ENCODE data around the gene CACNG4. TPM values are rescaled to one million over a fixed set of nuclear protein-coding genes. Genes with fewer than 3 reads are reported as not detected.

Gene CACNG4
- total RNA-seq, 2 experiments from 2014 or later: not detected

DNA sequence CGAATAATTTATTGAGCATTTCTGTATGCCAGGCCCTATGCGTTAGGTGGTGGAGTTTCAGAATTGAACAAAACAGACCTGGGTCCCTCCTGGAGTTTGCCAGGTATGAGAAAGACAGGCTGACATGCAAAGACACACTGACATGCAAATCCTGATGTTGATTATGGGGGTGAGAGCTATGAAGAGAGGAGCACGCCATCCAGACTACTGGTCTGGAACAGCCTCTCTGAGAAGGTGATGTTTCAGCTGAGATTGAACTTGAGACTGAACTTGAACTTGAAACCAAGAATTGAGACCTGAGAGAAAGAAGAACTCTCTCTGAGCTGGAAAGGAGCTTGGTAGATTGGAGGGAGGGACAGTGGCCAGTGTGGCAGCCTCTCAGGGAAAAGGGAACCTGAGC lies 14.2 kb upstream of the CACNG4 start:
- Histone ChIP-seq H3K4me1 (ENCODE audit: insufficient read depth, low read length) (peaks cover 4% of the 10 kb centered on the region), H3K4me3 (ENCODE audit: low read length) (no peak overlapping the region), H3K9me3 (ENCODE audit: control insufficient read depth in 1 of 2, insufficient read depth in 1 of 2, low read length in 2 of 2) (peaks cover 0 to 7% of the 10 kb centered on the region in 2 experiments), H3K27ac (ENCODE audit: low read depth in 1 of 2, low read length in 2 of 2) (no peak overlapping the region), H3K36me3 (ENCODE audit: insufficient read depth, low read length) (no peaks in the 10 kb centered on the region), H3K27me3 (ENCODE audit: control insufficient read depth in 1 of 2, insufficient read depth in 2 of 2, low read length in 2 of 2) (peaks cover 8 to 14% of the 10 kb centered on the region in 2 experiments)
- intact Hi-C loops (cut with DNase I, micrococcal nuclease): no loop called here
- ChIA-PET POLR2A (no interaction called here), CTCF (no interaction called here)
- Mint-ChIP-seq H3K4me3 (no peak overlapping the region), H3K27ac (no peak overlapping the region), H3K9me3 (no peaks in the 10 kb centered on the region), H3K4me1 (ENCODE audit: low read depth) (peaks cover 8% of the 10 kb centered on the region), H3K27me3 (peaks cover 46% of the 10 kb centered on the region), H3K36me3 (ENCODE audit: low read depth) (no peaks in the 10 kb centered on the region)
- TF ChIP-seq, protein P1, sequence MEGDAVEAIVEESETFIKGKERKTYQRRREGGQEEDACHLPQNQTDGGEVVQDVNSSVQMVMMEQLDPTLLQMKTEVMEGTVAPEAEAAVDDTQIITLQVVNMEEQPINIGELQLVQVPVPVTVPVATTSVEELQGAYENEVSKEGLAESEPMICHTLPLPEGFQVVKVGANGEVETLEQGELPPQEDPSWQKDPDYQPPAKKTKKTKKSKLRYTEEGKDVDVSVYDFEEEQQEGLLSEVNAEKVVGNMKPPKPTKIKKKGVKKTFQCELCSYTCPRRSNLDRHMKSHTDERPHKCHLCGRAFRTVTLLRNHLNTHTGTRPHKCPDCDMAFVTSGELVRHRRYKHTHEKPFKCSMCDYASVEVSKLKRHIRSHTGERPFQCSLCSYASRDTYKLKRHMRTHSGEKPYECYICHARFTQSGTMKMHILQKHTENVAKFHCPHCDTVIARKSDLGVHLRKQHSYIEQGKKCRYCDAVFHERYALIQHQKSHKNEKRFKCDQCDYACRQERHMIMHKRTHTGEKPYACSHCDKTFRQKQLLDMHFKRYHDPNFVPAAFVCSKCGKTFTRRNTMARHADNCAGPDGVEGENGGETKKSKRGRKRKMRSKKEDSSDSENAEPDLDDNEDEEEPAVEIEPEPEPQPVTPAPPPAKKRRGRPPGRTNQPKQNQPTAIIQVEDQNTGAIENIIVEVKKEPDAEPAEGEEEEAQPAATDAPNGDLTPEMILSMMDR (IDR thresholded peaks at IDR 0.05): no peak
- DNase-seq (no peak), ATAC-seq (ENCODE audit: poor library complexity) (no peak)

DNA sequence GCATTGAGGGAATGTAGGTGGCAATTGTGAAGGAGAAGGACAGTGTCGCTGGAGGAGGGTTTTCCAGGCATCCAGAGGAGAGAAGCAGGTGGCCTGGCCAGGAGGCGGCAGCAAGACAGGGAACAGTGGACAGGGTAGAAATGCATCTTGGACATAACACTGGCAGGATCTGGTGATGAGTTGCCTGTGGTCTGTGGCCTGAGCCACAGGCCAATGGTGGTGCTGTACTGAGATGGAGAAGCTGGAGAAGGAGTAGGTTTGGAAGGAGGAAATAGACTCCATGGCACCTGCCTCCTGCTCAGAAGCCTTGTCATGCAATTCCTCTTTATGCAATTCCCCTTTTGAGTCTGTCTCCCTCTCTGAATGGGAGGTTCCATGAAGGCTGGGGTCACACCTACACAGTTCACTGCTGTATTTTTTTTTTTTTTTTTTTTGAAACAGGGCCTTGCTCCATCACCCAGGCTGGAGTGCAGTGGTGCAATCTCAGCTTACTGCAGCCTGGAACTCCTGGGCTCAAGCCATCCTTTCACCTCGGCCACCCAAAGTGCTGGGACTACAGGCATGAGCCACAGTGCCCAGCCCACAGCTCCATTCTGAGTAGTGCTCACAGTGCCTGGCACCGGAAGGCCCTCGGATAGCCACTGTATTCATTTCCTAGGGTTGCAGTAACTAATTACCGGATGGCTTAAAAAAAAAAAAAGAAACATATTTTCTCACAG lies 13.5 kb upstream of the CACNG4 start:
- no peaks in the 10 kb centered on the region for H3K36me3 Mint-ChIP-seq (ENCODE audit: low read depth)
- ChIA-PET CTCF (no interaction called here), POLR2A (no interaction called here)
- peaks cover under 1% of the 10 kb centered on the region for H3K4me1 Mint-ChIP-seq (ENCODE audit: low read depth)
- intact Hi-C loops (cut with DNase I, micrococcal nuclease): no loop called here
- H3K27ac ChIP-seq (ENCODE audit: low read depth in 1 of 2, low read length in 2 of 2): no peak overlapping the region
- no peaks in the 10 kb centered on the region for H3K4me1 ChIP-seq (ENCODE audit: insufficient read depth, low read length)
- no peak overlapping the region for H3K4me3 Mint-ChIP-seq
- H3K4me3 ChIP-seq (ENCODE audit: low read length): no peak overlapping the region
- no peak for ATAC-seq (ENCODE audit: poor library complexity)
- DNase-seq: no peak
- no peaks in the 10 kb centered on the region for H3K9me3 Mint-ChIP-seq
- TF ChIP-seq, protein P1 (IDR thresholded peaks at IDR 0.05): no peak
- no peak overlapping the region for H3K27ac Mint-ChIP-seq
- H3K9me3 ChIP-seq (ENCODE audit: control insufficient read depth in 1 of 2, insufficient read depth in 1 of 2, low read length in 2 of 2): peaks cover 0 to 11% of the 10 kb centered on the region in 2 experiments
- peaks cover 8 to 9% of the 10 kb centered on the region in 2 experiments for H3K27me3 ChIP-seq (ENCODE audit: control insufficient read depth in 1 of 2, insufficient read depth in 2 of 2, low read length in 2 of 2)
- H3K27me3 Mint-ChIP-seq: peaks cover 39% of the 10 kb centered on the region
- H3K36me3 ChIP-seq (ENCODE audit: insufficient read depth, low read length): no peaks in the 10 kb centered on the region

DNA sequence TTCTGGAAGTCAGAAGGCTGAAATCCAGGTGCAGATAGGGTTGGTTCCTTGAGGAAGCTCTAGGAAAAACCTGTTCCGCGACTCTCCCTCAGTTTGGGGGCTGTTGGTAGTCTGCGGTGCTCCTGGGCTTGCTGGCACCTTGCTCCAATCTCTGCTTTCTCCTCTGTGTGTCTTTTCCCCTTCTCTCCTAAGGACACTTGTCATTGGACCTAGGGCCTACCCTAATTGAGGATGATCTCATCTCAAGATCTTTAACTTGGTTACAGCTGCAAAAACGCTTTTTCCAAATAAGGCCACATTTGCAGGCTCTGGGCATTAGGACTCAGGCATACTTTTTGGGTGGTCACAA lies 12.9 kb upstream of the CACNG4 start:
- Histone ChIP-seq H3K4me1 (ENCODE audit: insufficient read depth, low read length) (no peaks in the 10 kb centered on the region), H3K27ac (ENCODE audit: low read depth in 1 of 2, low read length in 2 of 2) (no peak overlapping the region), H3K36me3 (ENCODE audit: insufficient read depth, low read length) (no peaks in the 10 kb centered on the region), H3K9me3 (ENCODE audit: control insufficient read depth in 1 of 2, insufficient read depth in 1 of 2, low read length in 2 of 2) (peaks cover 0 to 11% of the 10 kb centered on the region in 2 experiments), H3K4me3 (ENCODE audit: low read length) (no peak overlapping the region), H3K27me3 (ENCODE audit: control insufficient read depth in 1 of 2, insufficient read depth in 2 of 2, low read length in 2 of 2) (peaks cover 3 to 6% of the 10 kb centered on the region in 2 experiments)
- DNase-seq: no peak
- no peak for ATAC-seq (ENCODE audit: poor library complexity)
- ChIA-PET CTCF (no interaction called here), POLR2A (no interaction called here)
- no peak overlapping the region for H3K27ac Mint-ChIP-seq
- TF ChIP-seq, protein P1 (IDR thresholded peaks at IDR 0.05): no peak
- no peaks in the 10 kb centered on the region for H3K36me3 Mint-ChIP-seq (ENCODE audit: low read depth)
- intact Hi-C loops (cut with DNase I, micrococcal nuclease): no loop called here
- H3K4me3 Mint-ChIP-seq: no peak overlapping the region
- no peaks in the 10 kb centered on the region for H3K9me3 Mint-ChIP-seq
- peaks cover 34% of the 10 kb centered on the region for H3K27me3 Mint-ChIP-seq
- no peaks in the 10 kb centered on the region for H3K4me1 Mint-ChIP-seq (ENCODE audit: low read depth)
